IPS-NIHi7 (cell line): ENCODE measurements around the gene LPP.

Experiments
- DNase-seq: peaks from one replicate; pipeline ENCODE4 v3.0.0; 2012; ENCODE audit warnings: mixed read lengths; ENCODE audit errors: extremely low spot score

Gene LPP

GRCh38 chr3:188330138-188330537 is 176.2 kb downstream of the LPP start:
- no peak for DNase-seq

GRCh38 chr3:188331166-188331565 is 177.2 kb downstream of the LPP start:
- no peak for DNase-seq

- no peak for DNase-seq
Measured at GRCh38 chr3:188332085-188332484, 178.1 kb downstream of the LPP start.

- DNase-seq, result no peak
Measured at GRCh38 chr3:188335656-188336055, 181.7 kb downstream of the LPP start.

GRCh38 chr3:188336178-188336577 is 182.2 kb downstream of the LPP start:
- DNase-seq, result no peak

- no peak for DNase-seq
Measured at GRCh38 chr3:188337232-188337631, 183.3 kb downstream of the LPP start.

- no peak for DNase-seq
Measured at GRCh38 chr3:188338086-188338485, 184.1 kb downstream of the LPP start.

GRCh38 chr3:188339410-188340295 is 185.7 kb downstream of the LPP start:
- no peak for DNase-seq

- DNase-seq, result no peak
Measured at GRCh38 chr3:188341501-188341900, 187.5 kb downstream of the LPP start.

- DNase-seq, result no peak
Measured at GRCh38 chr3:188342991-188343732, 189.2 kb downstream of the LPP start.

- DNase-seq, result no peak
Measured at GRCh38 chr3:188343894-188344293, 189.9 kb downstream of the LPP start.

GRCh38 chr3:188345223-188345622 is 191.3 kb downstream of the LPP start:
- DNase-seq, result no peak

- DNase-seq, result no peak
Measured at GRCh38 chr3:188348435-188349244, 194.7 kb downstream of the LPP start.

GRCh38 chr3:188349351-188349901 is 195.5 kb downstream of the LPP start:
- no peak for DNase-seq

GRCh38 chr3:188349933-188350332 is 196.0 kb downstream of the LPP start:
- no peak for DNase-seq

- no peak for DNase-seq
Measured at GRCh38 chr3:188350961-188351360, 197.0 kb downstream of the LPP start.

- DNase-seq, result no peak
Measured at GRCh38 chr3:188351648-188352047, 197.7 kb downstream of the LPP start.

- DNase-seq, result no peak
Measured at GRCh38 chr3:188352196-188352927, 198.4 kb downstream of the LPP start.

GRCh38 chr3:188353426-188353825 is 199.5 kb downstream of the LPP start:
- DNase-seq, result no peak

GRCh38 chr3:188358787-188359493 is 205.0 kb downstream of the LPP start:
- DNase-seq, result no peak
